ENCODE measurements around the gene ABCC6.
"Not testable (repeated sequence)": the region's sequence is repeated elsewhere in the genome, so short reads cannot be mapped to it uniquely, and the experiment has no call there.

The ABCC6 gene

DNA sequence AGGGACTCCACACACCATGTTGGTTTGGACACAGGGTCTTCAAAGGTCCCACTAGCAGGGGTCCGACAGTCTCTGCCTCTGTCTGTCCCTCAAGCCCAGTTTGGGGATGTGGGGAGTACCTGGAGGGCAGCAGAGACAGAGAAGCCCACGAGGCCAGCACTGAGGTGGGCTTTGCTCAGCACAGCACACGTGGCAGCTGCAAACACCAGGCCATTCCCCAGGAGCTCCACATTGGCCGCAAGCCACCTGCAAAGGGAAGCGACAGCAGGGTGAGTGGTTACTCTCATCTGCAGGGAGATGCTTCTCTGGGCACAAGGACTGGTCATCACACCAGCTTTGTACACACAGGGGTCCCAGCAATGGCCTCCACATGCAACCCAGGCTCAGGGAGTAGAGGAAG, 62.0 kb downstream of the ABCC6 start:
- no peak for DNase-seq (ENCODE audit: low spot score)

DNA sequence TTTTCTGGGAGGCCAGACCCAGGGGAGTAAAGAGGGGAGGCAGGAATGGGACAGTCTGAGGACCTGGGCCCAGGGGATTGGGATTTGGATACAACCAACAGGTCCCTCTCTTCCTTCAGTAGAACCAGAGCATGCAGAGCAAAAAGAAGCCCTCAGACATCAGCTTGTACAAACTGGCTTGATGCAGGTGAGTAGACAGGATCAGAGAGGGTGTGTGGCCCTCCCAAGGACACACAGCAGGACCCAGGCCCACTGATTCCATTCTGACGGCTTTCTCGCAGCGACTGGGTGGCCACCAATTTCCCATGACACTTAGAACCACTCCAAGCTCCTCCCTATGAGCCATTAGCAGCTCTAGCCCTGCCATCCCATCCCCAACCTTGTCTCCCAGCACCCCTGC, 63.6 kb downstream of the ABCC6 start:
- DNase-seq (ENCODE audit: low spot score), result no peak

DNA sequence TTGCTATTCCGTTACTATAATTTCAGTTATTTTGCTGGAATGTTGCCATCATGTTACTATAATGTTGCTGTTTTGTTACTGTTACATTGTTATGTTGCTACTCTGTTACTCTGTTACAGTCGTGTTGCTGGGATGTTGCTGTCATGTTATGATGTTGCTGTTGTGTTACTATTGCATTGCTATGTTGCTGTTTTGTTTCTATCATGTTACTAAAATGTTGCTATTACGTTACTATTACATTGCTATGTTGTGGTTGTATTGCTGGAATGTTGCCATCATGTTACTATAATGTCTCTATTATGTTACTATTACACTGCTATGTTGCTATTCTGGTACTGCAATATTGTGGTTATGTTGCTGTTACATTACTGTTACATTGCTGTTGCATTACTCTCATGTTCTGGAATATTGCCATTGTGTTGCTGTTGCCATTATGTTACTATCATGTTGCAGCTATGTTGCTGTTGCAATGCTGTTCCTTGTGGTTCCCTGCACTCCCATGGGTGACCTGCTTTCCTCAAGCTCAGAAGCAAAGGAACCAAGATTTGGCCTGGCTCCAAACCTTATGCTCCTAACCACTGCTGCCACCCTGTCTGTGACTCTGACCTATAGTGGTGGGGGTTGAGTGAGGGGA, 64.4 kb downstream of the ABCC6 start:
- no peak for DNase-seq (ENCODE audit: low spot score)

DNA sequence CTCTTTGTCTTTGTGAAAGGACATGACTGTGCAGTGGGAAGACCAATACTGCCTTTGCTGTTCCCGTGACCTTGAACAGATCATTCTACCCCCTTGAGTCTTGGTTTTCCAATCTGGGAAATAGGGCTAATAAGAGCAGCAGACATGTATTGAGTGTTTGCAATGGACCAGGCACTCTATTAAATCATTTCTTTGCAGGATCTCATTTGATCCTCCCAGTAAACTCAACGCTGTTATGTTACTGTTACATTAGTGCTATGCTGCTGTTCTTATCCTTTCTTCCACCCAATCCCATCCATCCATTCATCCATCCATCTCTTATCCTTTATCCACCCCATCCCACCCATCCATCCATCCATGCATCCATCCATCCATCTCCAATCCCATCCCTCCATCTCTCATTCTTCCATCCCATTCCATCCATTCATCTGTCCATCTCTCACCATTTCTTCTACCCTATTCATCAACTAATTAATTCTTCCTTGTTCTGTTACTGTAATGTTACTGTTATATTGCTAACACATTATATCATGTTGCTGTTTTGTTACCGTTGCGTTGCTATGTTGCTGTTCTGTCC, 65.1 kb downstream of the ABCC6 start:
- no peak for DNase-seq (ENCODE audit: low spot score)

DNA sequence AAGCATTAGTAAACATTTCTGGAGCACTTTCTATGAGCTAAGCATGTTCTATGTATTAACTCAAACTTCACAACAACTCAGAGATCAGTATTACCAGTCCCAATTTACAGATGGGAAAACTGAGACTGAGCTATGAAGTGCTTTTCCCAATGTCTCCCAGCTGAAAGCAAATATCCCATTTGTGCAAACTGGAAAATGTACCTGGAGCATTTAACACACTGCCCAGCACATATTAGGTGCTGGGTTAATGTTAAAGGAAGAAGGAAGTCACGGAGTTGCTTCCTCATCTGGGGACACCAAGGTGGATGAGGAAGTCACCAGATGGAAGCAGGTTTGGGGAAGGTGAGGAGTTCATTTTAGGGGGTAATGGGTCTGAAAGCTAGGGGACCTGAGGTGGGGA, 66.1 kb downstream of the ABCC6 start:
- DNase-seq (ENCODE audit: low spot score), result no peak

DNA sequence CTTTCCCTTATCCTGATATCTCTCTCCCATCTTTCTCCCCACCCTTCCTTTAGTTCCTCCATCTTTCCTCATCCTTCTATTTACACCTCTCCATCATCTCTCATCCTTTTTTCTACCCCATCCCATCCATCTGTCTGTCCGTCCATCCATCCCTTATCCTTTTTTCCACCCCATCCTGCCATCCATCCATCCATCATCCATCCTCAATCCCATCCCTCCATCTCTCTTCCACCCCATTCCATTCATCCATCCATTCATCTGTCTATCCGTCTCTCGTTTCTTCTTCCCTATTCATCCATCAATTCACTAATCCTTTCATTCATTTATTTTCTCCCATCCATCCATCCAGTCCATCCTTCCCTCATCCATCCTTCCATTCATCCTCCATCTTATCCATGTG, 68.1 kb downstream of the ABCC6 start:
- no peak for DNase-seq (ENCODE audit: low spot score)

DNA sequence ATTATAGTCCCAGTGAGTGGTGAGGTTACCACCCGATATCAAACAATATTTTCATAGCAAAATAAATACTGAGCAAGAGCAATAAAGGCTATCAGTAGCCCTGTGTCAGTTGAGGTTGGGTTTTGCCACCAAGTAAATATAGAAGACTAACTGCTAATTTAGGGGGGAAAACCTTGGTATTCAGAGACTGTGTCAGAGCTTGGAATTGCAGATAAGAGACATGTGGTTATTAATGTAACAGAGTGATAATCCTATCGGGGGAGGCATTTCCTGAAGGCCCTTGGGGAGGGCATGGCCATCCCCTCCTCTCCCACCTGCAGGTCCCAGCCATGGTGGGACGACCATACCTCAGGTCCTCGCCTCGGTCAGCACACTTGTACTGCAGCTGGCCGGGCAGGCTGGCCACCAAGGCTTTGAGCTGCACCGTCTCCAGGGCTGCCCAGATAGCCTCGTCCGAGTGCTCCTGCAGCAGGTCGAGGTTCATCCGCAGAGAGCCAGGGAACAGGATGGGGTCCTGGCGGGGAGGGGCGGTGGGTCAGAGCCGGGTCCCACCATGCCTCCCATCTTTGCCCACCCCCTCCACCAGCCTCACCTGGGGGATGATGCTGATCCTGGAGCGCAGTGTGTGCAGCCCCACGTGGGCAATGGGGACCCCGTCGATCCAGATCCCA, 68.9 kb downstream of the ABCC6 start:
- no peak for DNase-seq (ENCODE audit: low spot score)

DNA sequence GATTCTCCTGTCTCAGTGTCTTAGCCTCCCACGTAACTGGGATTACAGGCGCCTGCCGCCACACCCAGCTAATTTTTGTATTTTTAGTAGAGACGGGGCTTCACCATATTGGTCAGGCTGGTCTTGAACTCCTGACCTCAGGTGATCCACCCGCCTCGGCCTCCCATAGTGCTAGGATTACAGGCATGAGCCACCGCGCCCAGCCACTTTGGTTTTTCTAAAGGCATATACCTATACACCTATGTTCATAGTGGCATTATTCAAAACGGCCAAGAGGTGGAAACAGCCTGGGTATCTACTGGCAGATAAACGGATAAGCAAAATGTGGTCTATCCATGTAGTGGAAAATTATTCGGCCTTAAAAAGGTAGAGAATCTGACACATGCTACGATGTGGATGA, 70.3 kb downstream of the ABCC6 start:
- not testable (repeated sequence) for DNase-seq (ENCODE audit: low spot score)

DNA sequence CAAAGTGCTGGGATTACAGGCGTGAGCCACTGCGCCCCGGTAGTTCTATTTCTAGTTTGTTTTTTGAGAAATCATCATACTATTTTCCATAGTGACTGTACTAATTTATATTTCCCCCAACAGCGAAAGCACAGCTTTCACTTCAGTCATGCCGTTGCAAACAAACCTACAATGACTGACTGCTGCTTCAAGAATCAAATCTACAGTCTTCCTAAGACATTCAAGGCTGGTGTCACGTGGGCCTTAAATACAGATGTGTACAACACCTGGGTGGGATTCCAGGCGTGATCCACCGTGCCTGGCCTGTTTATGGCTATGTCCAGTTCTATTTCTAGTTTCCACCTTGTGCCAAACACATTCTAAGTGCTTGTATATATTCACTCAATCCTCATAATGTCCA, 72.0 kb downstream of the ABCC6 start:
- no peak for DNase-seq (ENCODE audit: low spot score)

DNA sequence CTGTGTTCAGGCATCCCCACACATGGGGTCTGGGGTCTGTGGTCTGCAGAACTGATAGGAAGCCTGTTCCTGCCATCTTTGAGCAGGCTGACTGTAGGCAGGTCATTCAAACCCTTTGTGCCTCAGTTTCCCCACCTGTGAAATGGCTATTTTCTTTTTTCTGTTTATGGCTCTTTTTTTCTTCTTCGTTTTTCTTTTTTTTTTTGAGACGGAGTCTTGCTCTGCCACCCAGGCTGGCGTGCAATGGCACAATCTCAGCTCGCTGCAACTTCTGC, 72.5 kb downstream of the ABCC6 start:
- DNase-seq (ENCODE audit: low spot score), result no peak

DNA sequence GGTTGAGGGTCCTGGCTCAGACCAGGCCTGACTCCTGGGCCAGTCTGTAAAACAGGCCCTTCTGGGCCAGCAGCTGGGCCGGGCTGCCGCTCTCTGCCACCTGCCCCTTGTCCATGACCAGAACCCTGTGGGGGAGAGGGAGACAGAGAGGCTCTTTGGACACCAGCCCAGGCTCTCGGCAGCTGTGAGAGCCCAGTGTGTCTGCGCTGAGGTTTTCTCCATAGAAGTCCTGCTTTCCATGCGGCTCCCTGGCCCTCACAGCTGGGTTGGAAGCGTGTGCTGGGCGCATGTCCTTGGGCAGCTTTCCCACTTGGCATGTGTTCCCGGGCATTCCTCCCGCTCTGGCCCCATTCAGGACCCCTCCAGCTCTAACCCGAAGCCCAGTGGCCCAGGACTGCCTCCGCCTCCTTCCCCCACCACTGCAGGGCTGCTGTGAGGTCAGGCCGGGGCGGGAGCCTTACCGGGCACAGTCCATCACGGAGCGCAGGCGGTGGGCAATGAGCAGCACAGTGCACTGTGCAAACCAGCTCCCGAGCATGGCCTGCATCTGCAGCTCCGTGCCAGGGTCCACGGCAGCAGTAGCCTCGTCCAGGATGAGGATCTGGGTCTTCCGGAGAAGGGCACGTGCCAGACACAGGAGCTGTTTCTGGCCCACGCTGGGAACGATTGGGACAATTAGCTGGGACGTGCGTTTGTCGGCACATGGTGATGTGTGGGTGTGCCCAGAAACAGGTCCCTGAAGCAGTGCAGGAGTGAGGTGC, 73.0 kb downstream of the ABCC6 start:
- DNase-seq (ENCODE audit: low spot score), result no peak

DNA sequence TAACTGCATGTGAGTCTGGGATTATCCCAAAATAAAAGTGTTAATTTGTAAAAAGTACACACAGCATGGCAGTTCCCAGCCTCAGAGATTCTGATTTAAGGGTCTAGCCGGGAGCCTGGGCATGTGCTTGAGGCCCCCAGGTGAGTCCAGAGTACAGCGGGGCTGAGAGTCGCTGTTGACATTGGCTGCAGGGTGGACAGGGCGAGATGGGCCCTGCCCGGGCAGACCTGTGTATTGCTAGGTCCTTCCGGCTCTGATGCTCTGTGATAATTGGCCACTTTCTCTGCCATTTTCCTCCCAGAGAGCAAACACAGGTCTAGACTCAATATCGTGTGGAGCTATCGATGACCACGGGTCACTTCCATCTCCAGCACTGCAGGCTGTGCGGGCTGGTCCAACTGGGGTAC, 73.6 kb downstream of the ABCC6 start:
- DNase-seq (ENCODE audit: low spot score), result no peak

DNA sequence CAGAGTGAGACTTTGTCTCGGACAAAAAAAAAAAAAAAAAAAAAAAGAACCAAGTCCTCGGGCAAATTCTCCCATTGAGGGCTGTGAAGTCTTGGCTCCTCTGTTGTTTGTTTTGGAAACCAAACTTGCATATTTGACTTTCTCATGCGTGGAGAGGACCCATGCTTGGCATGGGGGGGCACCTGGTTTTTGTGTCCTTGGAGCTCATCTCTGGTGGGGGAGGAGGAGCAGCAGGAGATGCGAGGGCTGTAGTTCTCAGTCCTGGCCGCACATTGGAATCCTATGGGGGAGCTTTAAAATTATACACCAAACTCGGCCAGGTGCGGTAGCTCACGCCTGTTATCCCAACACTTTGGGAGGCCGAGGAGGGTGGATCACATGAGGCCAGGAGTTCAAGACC, 74.5 kb downstream of the ABCC6 start:
- no peak for DNase-seq (ENCODE audit: low spot score)

DNA sequence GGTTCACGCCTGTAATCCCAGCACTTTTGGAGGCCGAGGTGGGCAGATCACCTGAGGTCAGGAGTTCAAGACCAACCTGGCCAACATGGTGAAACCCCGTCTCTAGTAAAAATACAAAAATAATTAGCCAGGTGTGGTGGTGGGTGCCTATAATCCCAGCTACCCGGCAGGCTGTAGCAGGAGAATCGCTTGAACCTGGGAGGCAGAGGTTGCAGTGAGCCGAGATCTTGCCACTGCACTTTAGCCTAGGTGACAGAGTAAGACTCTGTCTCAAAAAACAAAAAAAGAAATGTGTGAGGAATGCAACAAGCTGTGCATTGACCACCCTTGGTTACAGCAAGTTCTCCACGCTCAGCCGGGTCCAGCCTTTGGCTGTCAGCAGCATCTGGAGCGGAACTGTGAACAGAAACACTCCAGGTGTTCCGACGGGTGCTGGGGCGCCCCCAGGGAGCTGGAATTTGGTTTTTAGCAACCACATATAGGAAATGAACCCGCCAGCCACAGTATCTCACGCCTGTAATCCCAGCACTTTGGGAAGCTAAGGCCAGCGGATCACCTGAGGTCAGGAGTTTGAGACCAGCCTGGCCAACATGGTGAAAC, 75.2 kb downstream of the ABCC6 start:
- DNase-seq (ENCODE audit: low spot score), result not testable (repeated sequence)

DNA sequence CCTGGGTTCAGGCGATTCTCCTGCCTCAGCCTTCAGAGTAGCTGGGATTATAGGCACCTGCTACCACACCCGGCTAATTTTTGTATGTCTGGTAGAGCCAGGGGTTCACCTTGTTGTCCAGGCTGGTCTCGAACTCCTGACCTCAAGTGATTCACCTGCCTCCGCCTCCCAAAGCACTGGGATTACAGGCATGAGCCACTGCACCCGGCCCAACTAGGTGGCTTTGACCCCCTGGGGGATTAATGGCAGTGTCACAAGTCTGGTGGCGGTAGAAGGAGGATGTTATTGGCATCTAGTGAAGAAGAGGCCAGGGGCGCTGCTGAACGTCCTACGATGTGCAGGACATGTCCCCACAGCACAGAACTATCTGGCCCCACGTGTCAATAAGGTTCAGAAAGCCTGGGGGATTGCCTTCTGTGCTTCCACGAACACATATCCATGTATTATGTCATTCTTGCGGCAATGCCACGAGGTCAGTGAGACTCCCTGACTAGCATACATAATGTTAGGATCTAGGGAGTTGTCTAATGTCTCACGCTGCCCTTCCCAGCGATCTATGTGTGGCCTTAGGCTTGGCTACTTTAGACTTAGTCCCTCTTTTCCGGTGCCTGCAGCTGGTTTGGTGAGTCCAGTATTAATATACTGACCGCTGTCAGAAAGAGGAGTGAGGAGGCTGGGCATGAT, 75.8 kb downstream of the ABCC6 start:
- DNase-seq (ENCODE audit: low spot score), result no peak

DNA sequence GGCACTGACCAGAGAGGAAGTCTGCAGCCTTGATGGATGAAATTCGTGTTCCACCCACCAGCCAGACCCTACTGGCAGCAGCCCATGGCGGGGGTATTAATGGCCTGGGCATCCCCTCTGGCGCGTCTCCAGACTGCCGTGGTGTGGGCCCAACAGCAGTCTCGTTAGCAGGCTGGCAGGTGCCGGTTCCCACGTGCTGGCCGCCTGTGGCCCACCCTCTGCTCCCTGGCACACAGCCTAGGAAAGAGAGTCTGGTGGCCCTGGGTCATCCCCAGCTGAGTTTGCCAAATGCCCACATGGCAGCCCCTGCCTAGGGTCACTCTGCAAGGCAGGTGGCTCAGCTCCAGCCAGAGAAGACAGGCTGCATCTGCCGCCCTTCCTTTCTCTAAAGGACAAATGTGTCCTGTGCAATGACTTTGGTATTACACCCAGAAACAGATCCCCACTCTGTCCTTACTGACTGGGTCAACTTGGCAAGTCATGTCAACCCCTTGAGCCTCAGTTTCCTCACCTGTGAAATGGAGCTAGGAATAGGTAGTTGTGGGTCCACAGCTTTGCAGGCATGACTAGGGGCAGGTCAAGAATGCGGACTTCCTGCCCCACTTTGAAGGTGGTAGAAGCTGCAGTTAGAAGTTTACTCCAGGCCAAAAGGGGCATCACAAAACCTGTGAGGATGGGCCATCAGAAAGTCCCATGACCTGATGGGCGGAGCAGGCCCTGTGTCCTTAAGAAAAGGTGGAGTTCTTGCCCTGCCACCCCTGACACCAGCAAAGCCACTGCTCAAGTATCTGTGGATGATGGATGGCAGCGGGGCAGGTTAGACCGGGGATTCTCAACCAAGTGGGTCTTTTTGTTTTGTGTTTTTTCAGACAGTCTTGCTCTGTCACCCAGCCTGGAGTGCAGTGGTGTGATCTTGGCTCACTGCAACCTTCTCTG, 76.6 kb downstream of the ABCC6 start:
- no peak for DNase-seq (ENCODE audit: low spot score)

DNA sequence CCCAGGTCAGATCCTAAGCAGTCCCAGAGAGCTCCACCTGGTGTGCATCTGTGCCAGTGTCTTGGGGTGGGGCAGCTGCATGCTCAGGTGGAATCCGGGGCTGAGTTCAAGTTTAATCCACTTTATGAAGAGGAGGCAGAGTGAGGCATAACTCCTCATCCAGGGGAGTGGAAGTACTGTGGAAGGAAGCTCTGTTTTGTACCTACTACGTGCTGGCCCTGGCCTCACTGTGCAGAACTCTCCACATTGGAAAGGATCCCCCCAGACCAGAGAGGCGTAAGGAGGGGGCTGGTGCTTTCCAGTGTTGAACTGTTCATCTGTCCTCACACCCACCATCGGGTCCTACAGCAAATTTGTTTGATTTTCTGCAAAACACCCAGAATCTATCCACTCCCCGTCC, 78.0 kb downstream of the ABCC6 start:
- no peak for DNase-seq (ENCODE audit: low spot score)

DNA sequence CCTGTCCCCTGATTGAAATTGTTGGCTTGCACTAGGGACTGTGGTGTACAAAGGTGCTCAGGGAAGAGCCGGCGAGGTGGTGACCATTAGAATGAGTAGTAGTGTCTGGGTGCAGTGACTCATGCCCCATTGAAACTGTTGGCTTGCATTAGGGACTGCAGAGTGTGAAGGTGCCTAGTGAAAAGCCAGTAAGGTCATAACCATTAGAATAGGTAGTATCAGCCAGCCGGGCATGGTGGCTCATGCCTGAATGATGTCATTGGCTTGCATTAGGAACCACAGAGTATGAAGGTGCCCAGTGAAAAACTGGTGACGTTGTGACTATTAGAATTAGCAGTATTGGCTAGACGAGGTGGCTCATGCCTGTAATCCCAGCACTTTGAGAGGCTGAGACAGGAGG, 78.9 kb downstream of the ABCC6 start:
- DNase-seq (ENCODE audit: low spot score), result peak; percentile 17

DNA sequence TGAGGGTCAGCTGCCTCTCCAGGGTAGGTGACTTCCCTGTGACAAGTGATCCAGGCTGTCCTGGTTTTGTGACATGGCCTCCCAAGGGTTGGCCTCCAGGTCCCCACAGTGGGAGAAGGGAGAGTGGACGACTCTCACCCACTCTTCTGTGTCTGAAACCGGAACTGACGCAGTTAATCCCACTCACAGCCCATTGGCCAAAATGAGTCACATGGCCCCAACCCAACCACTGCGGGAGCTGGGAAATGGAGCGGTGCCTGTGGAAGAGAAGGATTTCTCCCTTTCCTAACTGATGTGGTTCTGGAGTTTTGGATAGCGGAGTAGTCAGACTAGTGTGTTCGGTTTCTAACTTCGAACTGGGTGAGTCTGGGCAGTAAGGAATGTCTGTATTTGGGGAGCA, 79.4 kb downstream of the ABCC6 start:
- no peak for DNase-seq (ENCODE audit: low spot score)

DNA sequence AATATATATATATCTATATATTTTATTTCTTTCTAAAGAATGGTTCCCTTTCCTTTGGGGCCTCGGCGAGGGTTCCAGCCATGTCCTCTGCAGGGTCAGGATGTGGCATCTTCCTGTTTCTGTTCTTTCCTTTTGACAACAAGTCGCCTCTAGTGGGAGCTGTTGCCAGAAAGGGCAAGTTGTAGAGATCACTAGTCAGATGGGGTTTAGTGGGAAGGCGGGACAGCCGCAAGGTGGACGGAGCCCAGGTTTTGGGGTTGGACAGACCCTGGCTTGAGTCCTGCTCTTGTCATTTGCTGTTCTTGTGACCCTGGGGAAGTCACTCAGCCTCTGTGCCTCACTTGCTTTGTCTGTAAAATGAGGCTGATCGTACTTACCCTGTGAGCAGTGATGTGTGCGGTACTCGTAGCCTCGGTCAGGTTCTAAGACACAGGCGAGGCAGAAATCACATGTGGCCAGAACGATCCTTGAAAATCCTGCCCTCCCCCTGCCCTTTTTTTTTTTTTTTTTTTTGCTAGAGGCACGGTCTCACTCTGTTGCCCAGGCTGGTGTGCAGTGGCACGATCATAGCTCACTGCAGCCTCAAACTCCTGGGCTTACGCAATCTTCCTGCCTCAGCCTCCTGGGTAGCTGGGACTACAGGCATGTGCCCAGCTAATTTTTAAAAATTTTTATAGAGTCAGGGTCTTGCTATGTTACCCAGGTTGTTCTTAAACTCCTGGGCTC, 80.1 kb downstream of the ABCC6 start:
- DNase-seq (ENCODE audit: low spot score), result no peak

Measured in SW480 (cell line).